HCT116 (cell line): ENCODE results near the gene GNAO1. TPM values are rescaled to one million over a fixed set of nuclear protein-coding genes. Genes with fewer than 3 reads are reported as not detected.

Experiments used
- ATAC-seq: fragments of 200-7000 bp; cut with Tn5 transposase; 2 replicates; pipeline ENCODE4 v1.9.1; 2020; ENCODE audit warnings: mild to moderate bottlenecking, moderate library complexity
- BruUV-seq: library from RNA; stranded (reverse); fragments of 400-500 nt; replicated peaks from 2 replicates; lab custom pipeline; 2021; lab: Mats Ljungman, UMichigan
- CTCF ChIA-PET: fragments of 300-600 bp; sonication (Branson Sonifier 250); formaldehyde crosslinking; loops from one replicate; lab custom pipeline; 2021; ENCODE audit warnings: antibody characterized with exemption; lab: Charles Lee
- POLR2A ChIA-PET: fragments of 300-600, 350-600 bp; sonication (Branson Sonifier 250); formaldehyde crosslinking; loops from one replicate; lab custom pipeline; 2021; ENCODE audit warnings: antibody characterized with exemption; lab: Charles Lee
- RAD21 ChIA-PET, 2 experiments: fragments of 300-600 bp; sonication (Branson Sonifier 250); formaldehyde crosslinking; loops; one replicate each; lab custom pipeline; 2023; ENCODE audit warnings: low total read pairs in 2 of 2; ENCODE audit not compliant: uncharacterized antibody in 2 of 2, unreplicated experiment in 2 of 2, low non-redundant PET in 1 of 2; lab: Charles Lee
- DNase-seq: peaks from one replicate; pipeline ENCODE4 v3.0.0-alpha.2; 2010; ENCODE audit warnings: low read depth, low spot score
- H2AFZ ChIP-seq: fragments of 200-600 bp; shearing (Covaris generic), sonication (generic); 2 replicates; pipeline ENCODE4 v1.6.1; 2017; ENCODE audit warnings: low read depth, mixed run types, mixed read lengths, antibody characterized with exemption, low read length; ENCODE audit not compliant: poor library complexity, severe bottlenecking
- H3K27ac ChIP-seq: 2 replicates; pipeline ENCODE4 v1.5.1; 2012; ENCODE audit warnings: low read depth, low read length
- H3K27me3 ChIP-seq: fragments of 200-600 bp; sonication (generic); 2 replicates; pipeline ENCODE4 v1.6.1; 2016; ENCODE audit warnings: mixed run types, low read length, mixed read lengths; ENCODE audit not compliant: insufficient read depth
- H3K36me3 ChIP-seq, 2 experiments: fragments of 200-500 bp in 1 of 2; fragments of 200-600 bp in 1 of 2; sonication (Bioruptor generic) in 1 of 2; sonication (generic) in 1 of 2; 2 replicates each; pipeline versions ENCODE4 v1.5.1 to v1.6.1; 2014 to 2016; ENCODE audit warnings: low read length in 2 of 2, inconsistent platforms in 1 of 2, mixed read lengths in 1 of 2, mixed run types in 1 of 2; ENCODE audit not compliant: insufficient read depth in 2 of 2, control insufficient read depth in 1 of 2
- H3K4me1 ChIP-seq, 2 experiments: fragments of 200-600 bp in 1 of 2; sonication (generic) in 1 of 2; 2 replicates each; pipeline versions ENCODE4 v1.5.1 to v1.6.1; 2012 to 2017; ENCODE audit warnings: low read length in 2 of 2, inconsistent platforms in 1 of 2, mild to moderate bottlenecking in 1 of 2, mixed read lengths in 1 of 2, mixed run types in 1 of 2, moderate library complexity in 1 of 2; ENCODE audit not compliant: insufficient read depth in 2 of 2, control insufficient read depth in 1 of 2
- H3K4me2 ChIP-seq: fragments of 200-600 bp; sonication (generic); 2 replicates; pipeline ENCODE4 v1.6.1; 2017; ENCODE audit warnings: mixed run types, low read length, mixed read lengths
- H3K4me3 ChIP-seq, 2 experiments: fragments of 200-600 bp in 1 of 2; sonication (generic) in 1 of 2; replicated peaks in 1 of 2; 2 replicates each; pipeline ENCODE4 v1.5.1; 2011 to 2016; ENCODE audit warnings: low read length in 2 of 2, control low read depth in 1 of 2, low read depth in 1 of 2, mild to moderate bottlenecking in 1 of 2, mixed read lengths in 1 of 2, mixed run types in 1 of 2
- H3K79me2 ChIP-seq: fragments of 200-600 bp; sonication (generic); 2 replicates; pipeline ENCODE4 v1.6.1; 2017; ENCODE audit warnings: mild to moderate bottlenecking, mixed run types, low read length, moderate library complexity, mixed read lengths; ENCODE audit not compliant: insufficient read depth
- H3K9ac ChIP-seq: fragments of 200-600 bp; sonication (generic); 2 replicates; pipeline ENCODE4 v1.6.1; 2016; ENCODE audit warnings: low read length, mixed read lengths
- H3K9me2 ChIP-seq: fragments of 200-600 bp; sonication (generic), shearing (Covaris generic); 2 replicates; pipeline ENCODE4 v1.6.1; 2017; ENCODE audit warnings: mixed run types, mild to moderate bottlenecking, moderate library complexity; ENCODE audit not compliant: insufficient read depth
- H3K9me3 ChIP-seq, 2 experiments: fragments of 200-500 bp in 1 of 2; fragments of 200-600 bp in 1 of 2; sonication (Bioruptor generic) in 1 of 2; sonication (generic) in 1 of 2; 2 replicates each; pipeline ENCODE4 v1.6.1; 2014 to 2017; ENCODE audit warnings: low read length in 2 of 2, mixed read lengths in 2 of 2, inconsistent platforms in 1 of 2, low read depth in 1 of 2, mild to moderate bottlenecking in 1 of 2, mixed run types in 1 of 2, moderate library complexity in 1 of 2; ENCODE audit not compliant: control insufficient read depth in 1 of 2, insufficient read depth in 1 of 2
- H4K20me1 ChIP-seq: fragments of 200-600 bp; sonication (generic), shearing (Covaris generic); 2 replicates; pipeline ENCODE4 v1.6.1; 2017; ENCODE audit warnings: mixed run types, mild to moderate bottlenecking, moderate library complexity; ENCODE audit not compliant: insufficient read depth
- CBX3 ChIP-seq: IDR thresholded peaks from 2 replicates; pipeline ENCODE4 v1.6.1; 2012; ENCODE audit warnings: low read depth
- EGR1 ChIP-seq: IDR thresholded peaks from 2 replicates; pipeline ENCODE4 v1.6.1; 2012; ENCODE audit warnings: low read depth
- ELF1 ChIP-seq: IDR thresholded peaks from 2 replicates; pipeline ENCODE4 v1.6.1; 2012; ENCODE audit warnings: low read depth, borderline replicate concordance
- EZH2phosphoT487 ChIP-seq: fragments of 200-600 bp; IDR thresholded peaks from 2 replicates; pipeline ENCODE4 v1.6.1; 2018; ENCODE audit warnings: antibody characterized with exemption, borderline replicate concordance
- FOSL1 ChIP-seq: IDR thresholded peaks from 2 replicates; pipeline ENCODE4 v1.6.1; 2012; ENCODE audit warnings: low read depth
- JUND ChIP-seq: IDR thresholded peaks from 2 replicates; pipeline ENCODE4 v1.6.1; 2012
- POLR2A ChIP-seq: IDR thresholded peaks from 2 replicates; pipeline ENCODE4 v1.7.0; 2011; ENCODE audit warnings: borderline replicate concordance; ENCODE audit not compliant: insufficient read depth, insufficient read length; ENCODE audit errors: extremely low read depth
- POLR2AphosphoS5 ChIP-seq: IDR thresholded peaks from 2 replicates; pipeline ENCODE4 v1.6.1; 2011; ENCODE audit warnings: mild to moderate bottlenecking, low read depth, low read length, moderate library complexity
- RAD21 ChIP-seq: IDR thresholded peaks from 2 replicates; pipeline ENCODE4 v1.6.1; 2012; ENCODE audit warnings: low read depth, mild to moderate bottlenecking
- SIN3A ChIP-seq: IDR thresholded peaks from 2 replicates; pipeline ENCODE4 v1.6.1; 2012; ENCODE audit warnings: low read depth
- SP1 ChIP-seq: IDR thresholded peaks from 2 replicates; pipeline ENCODE4 v1.6.1; 2012; ENCODE audit warnings: low read depth
- TCF7L2 ChIP-seq: IDR thresholded peaks from 2 replicates; pipeline ENCODE4 v1.7.0; 2011; ENCODE audit warnings: borderline replicate concordance, inconsistent platforms; ENCODE audit not compliant: insufficient read depth, insufficient read length; ENCODE audit errors: extremely low read depth
- YY1 ChIP-seq: IDR thresholded peaks from 2 replicates; pipeline ENCODE4 v1.6.1; 2011; ENCODE audit warnings: low read length, low read depth, moderate library complexity, mild to moderate bottlenecking; ENCODE audit not compliant: insufficient replicate concordance; ENCODE audit errors: extremely low read depth
- ZFX ChIP-seq: fragments of 450-650 bp; IDR thresholded peaks from 2 replicates; pipeline ENCODE4 v1.6.1; 2017
- ZNF274 ChIP-seq: fragments of 200-500 bp; sonication (Bioruptor generic); IDR thresholded peaks from 2 replicates; pipeline ENCODE4 v1.6.1; 2014; ENCODE audit warnings: mild to moderate bottlenecking, low read depth, low read length, inconsistent platforms
- intact Hi-C: fragments of 100-400 bp; cut with micrococcal nuclease; formaldehyde crosslinking; loops from 2 replicates; pipeline ENCODE4 v1.10.0; 2022
- total RNA-seq: library from RNA; stranded (reverse); gene quantifications from one replicate; pipeline ENCODE4 v1.2.1, GENCODE V29; 2021; ENCODE audit not compliant: unreplicated experiment
- TF ChIP-seq, protein P1 (sequence below): IDR thresholded peaks from 2 replicates; pipeline ENCODE4 v1.6.1; 2012
- TF ChIP-seq, protein P2 (sequence below): IDR thresholded peaks from 2 replicates; pipeline ENCODE4 v1.6.1; 2011; ENCODE audit warnings: mild to moderate bottlenecking, low read length, moderate library complexity; ENCODE audit not compliant: insufficient replicate concordance; ENCODE audit errors: extremely low read depth
- TF ChIP-seq, protein P3 (sequence below), 3 experiments: fragments of 200-600 bp in 1 of 3; sonication (generic) in 1 of 3; IDR thresholded peaks in 2 of 3; conservative IDR thresholded peaks in 1 of 3; 2 replicates each; pipeline ENCODE4 v1.5.1; 2012 to 2017; ENCODE audit warnings: low read depth in 2 of 3, low read length in 2 of 3, antibody characterized with exemption in 1 of 3, borderline replicate concordance in 1 of 3, control low read depth in 1 of 3, mild to moderate bottlenecking in 1 of 3, mixed read lengths in 1 of 3, mixed run types in 1 of 3, moderate library complexity in 1 of 3; ENCODE audit not compliant: insufficient read depth in 1 of 3
- TF ChIP-seq, protein P4 (sequence below): IDR thresholded peaks from 2 replicates; pipeline ENCODE4 v1.6.1; 2012; ENCODE audit warnings: low read depth
- TF ChIP-seq, protein P5 (sequence below): IDR thresholded peaks from 2 replicates; pipeline ENCODE4 v1.6.1; 2012

GNAO1 gene
- total RNA-seq, 1 experiment from 2014 or later: 0.12 TPM

DNA sequence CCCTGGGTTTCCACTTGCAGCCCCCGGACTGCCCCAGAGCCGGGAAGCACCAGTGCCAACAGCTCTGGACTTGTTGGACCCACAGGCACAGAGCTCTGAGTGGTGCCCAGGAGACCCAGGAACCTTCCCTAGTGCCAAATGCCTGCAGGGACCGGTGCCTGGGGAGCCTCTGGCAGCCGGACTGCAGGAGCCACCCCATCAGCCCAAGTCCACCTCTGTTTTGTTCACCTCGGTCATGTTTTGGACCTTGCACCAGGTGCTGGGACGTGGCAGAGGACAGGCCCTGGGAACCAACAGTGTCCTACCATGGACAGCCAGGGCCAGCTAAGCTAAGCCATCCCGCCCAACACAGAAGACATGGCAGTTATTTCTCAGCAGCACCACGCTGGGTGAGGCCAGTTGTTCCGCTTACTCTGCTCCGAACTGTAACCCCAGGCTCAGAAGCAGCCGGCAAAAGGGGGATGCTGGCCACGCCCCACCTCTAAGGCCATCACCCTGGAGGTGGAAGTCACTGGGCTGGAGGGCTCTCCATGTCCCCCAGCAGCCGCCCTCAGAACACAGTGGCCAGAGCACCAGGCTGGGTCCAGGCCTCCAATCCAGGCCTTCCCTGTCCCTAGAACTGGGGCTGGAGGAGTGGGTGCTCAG lies 154.2 kb downstream of the GNAO1 start:
- RAD21 ChIA-PET: no interaction called here
- H3K27ac ChIP-seq: no peak overlapping the region
- no peak overlapping the region for H3K4me2 ChIP-seq
- H3K79me2 ChIP-seq: no peaks in the 10 kb centered on the region
- BruUV-seq: no TSS peak
- H3K9me2 ChIP-seq: no peaks in the 10 kb centered on the region
- CTCF ChIA-PET: interaction anchor here (1.3 kb wide), 1 partner anchor 10 kb away, joined by 4 read pairs; no protein-coding TSS in a partner anchor
- TF ChIP-seq ELF1: no peak
- TF ChIP-seq EZH2phosphoT487: no peak
- TF ChIP-seq YY1: no peak
- TF ChIP-seq FOSL1: no peak
- no peak for TF ChIP-seq RAD21
- TF ChIP-seq JUND: no peak
- no peak for TF ChIP-seq EGR1
- TF ChIP-seq TCF7L2: no peak
- no peak for TF ChIP-seq SIN3A
- TF ChIP-seq, protein P1, sequence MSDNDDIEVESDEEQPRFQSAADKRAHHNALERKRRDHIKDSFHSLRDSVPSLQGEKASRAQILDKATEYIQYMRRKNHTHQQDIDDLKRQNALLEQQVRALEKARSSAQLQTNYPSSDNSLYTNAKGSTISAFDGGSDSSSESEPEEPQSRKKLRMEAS: no peak
- TF ChIP-seq CBX3: no peak
- TF ChIP-seq, protein P2, sequence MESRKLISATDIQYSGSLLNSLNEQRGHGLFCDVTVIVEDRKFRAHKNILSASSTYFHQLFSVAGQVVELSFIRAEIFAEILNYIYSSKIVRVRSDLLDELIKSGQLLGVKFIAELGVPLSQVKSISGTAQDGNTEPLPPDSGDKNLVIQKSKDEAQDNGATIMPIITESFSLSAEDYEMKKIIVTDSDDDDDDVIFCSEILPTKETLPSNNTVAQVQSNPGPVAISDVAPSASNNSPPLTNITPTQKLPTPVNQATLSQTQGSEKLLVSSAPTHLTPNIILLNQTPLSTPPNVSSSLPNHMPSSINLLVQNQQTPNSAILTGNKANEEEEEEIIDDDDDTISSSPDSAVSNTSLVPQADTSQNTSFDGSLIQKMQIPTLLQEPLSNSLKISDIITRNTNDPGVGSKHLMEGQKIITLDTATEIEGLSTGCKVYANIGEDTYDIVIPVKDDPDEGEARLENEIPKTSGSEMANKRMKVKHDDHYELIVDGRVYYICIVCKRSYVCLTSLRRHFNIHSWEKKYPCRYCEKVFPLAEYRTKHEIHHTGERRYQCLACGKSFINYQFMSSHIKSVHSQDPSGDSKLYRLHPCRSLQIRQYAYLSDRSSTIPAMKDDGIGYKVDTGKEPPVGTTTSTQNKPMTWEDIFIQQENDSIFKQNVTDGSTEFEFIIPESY: no peak
- TF ChIP-seq, protein P3, sequence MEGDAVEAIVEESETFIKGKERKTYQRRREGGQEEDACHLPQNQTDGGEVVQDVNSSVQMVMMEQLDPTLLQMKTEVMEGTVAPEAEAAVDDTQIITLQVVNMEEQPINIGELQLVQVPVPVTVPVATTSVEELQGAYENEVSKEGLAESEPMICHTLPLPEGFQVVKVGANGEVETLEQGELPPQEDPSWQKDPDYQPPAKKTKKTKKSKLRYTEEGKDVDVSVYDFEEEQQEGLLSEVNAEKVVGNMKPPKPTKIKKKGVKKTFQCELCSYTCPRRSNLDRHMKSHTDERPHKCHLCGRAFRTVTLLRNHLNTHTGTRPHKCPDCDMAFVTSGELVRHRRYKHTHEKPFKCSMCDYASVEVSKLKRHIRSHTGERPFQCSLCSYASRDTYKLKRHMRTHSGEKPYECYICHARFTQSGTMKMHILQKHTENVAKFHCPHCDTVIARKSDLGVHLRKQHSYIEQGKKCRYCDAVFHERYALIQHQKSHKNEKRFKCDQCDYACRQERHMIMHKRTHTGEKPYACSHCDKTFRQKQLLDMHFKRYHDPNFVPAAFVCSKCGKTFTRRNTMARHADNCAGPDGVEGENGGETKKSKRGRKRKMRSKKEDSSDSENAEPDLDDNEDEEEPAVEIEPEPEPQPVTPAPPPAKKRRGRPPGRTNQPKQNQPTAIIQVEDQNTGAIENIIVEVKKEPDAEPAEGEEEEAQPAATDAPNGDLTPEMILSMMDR (IDR thresholded peaks at IDR 0.05 in 2 of 3, conservative IDR thresholded peaks at IDR 0.05 in 1 of 3; ENCODE audit: borderline replicate concordance in 1 of 3, insufficient read depth in 1 of 3, low read depth in 2 of 3, low read length in 2 of 3): no peak
- TF ChIP-seq, protein P4, sequence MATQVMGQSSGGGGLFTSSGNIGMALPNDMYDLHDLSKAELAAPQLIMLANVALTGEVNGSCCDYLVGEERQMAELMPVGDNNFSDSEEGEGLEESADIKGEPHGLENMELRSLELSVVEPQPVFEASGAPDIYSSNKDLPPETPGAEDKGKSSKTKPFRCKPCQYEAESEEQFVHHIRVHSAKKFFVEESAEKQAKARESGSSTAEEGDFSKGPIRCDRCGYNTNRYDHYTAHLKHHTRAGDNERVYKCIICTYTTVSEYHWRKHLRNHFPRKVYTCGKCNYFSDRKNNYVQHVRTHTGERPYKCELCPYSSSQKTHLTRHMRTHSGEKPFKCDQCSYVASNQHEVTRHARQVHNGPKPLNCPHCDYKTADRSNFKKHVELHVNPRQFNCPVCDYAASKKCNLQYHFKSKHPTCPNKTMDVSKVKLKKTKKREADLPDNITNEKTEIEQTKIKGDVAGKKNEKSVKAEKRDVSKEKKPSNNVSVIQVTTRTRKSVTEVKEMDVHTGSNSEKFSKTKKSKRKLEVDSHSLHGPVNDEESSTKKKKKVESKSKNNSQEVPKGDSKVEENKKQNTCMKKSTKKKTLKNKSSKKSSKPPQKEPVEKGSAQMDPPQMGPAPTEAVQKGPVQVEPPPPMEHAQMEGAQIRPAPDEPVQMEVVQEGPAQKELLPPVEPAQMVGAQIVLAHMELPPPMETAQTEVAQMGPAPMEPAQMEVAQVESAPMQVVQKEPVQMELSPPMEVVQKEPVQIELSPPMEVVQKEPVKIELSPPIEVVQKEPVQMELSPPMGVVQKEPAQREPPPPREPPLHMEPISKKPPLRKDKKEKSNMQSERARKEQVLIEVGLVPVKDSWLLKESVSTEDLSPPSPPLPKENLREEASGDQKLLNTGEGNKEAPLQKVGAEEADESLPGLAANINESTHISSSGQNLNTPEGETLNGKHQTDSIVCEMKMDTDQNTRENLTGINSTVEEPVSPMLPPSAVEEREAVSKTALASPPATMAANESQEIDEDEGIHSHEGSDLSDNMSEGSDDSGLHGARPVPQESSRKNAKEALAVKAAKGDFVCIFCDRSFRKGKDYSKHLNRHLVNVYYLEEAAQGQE: no peak
- no peak for TF ChIP-seq POLR2AphosphoS5
- TF ChIP-seq POLR2A: no peak
- no peak for TF ChIP-seq ZNF274
- no peak for TF ChIP-seq ZFX
- TF ChIP-seq, protein P5, sequence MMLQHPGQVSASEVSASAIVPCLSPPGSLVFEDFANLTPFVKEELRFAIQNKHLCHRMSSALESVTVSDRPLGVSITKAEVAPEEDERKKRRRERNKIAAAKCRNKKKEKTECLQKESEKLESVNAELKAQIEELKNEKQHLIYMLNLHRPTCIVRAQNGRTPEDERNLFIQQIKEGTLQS: no peak
- no peak for TF ChIP-seq SP1
- H3K9ac ChIP-seq: no peak overlapping the region
- no peaks in the 10 kb centered on the region for H4K20me1 ChIP-seq
- H3K36me3 ChIP-seq: no peaks in the 10 kb centered on the region
- no peaks in the 10 kb centered on the region for H3K27me3 ChIP-seq
- POLR2A ChIA-PET: no interaction called here
- no peak overlapping the region for H2AFZ ChIP-seq
- H3K4me1 ChIP-seq: peaks cover 0 to 17% of the 10 kb centered on the region in 2 experiments; a peak in 3 of 4 replicates
- no peak overlapping the region for H3K4me3 ChIP-seq
- no peak for DNase-seq
- intact Hi-C loops: no loop called here
- no peaks in the 10 kb centered on the region for H3K9me3 ChIP-seq
- ATAC-seq: no peak
